HG02840 (cell line): ENCODE measurements around the gene CRYBB2.
"Not testable (repeated sequence)": the region's sequence is repeated elsewhere in the genome, so short reads cannot be mapped to it uniquely, and the experiment has no call there.

Experiments used
- ATAC-seq: cut with Tn5 transposase; IDR thresholded peaks from one replicate; pipeline ENCODE4 v1.9.1; 2021; ENCODE audit warnings: mild to moderate bottlenecking, moderate library complexity, moderate number of reproducible peaks; ENCODE audit not compliant: unreplicated experiment, low FRiP score

Gene CRYBB2, protein sequence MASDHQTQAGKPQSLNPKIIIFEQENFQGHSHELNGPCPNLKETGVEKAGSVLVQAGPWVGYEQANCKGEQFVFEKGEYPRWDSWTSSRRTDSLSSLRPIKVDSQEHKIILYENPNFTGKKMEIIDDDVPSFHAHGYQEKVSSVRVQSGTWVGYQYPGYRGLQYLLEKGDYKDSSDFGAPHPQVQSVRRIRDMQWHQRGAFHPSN

DNA sequence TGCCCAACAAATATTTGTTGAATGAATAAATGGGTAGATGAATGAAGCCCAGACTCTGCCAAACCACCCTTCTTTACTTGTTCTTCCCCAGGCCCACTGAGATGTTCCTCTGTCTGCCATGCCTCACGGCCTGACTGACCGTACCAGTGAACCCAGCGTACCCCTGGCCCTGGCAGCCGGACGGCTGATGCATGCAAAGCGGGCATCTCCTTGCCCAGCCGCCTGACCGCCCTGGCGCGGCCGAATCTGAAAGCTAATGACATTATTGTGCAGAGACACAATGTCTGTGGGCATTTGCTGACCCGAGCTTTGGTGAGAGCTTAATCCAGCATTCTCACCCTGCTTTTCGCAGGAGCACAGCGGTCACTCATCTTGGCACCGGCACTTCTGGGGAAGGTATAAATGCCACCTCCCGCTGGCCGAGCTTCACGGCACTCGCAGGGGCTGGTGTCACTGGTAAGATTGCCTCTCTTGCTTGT lies at the start of gene CRYBB2:
CRYBB2 (plus strand) TSS at position 429 of the 479 bp plus-strand sequence. CDS start 1,791 bp downstream, outside the sequence.
- no peak for ATAC-seq

DNA sequence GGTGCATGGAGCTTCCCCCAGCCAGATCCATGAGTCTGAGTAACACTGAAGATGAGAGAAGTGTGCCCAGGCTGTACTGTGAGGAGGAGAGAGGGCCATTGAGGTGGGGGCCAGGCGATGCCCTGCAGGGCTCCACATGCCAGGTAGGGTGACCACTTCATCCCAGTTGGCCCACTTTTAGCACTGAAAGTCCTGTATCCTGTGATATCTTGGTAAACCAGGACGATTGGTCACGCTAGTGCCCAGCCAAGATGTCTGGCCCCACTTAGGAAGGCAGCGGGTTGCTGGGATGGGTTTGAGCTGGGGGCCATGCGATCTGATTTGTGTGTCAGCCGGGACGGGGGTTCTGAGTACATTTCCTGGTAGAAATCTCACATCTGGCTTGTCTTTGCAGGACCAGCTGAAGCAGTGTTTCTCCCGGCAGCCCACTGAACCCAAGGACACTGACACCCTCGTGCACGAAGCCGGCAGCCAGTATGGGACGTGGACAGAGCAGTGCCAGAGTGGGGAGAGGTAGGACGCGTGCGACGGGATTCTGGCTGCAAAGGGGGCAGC lies 48.9 kb upstream of the CRYBB2 start:
- ATAC-seq = no peak

DNA sequence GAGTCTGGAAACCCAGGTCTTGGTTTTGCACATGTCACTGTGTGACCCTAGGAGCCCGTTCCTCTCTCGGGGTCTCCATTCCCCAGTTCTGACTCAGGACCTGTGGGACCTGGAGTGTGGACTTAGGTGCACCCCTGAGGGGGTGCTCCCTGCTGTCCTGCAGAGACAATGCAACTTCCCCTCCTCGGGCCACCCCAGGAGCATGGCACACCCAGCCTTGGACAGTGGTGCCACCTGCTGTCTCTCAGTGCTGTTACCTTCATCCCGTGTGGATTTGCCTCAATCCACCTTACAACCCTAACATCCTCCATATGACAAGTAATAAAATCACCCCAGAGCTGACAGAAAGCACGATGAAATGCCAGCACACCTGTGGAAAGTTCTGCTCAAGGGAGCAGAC lies 47.3 kb upstream of the CRYBB2 start:
- no peak for ATAC-seq

DNA sequence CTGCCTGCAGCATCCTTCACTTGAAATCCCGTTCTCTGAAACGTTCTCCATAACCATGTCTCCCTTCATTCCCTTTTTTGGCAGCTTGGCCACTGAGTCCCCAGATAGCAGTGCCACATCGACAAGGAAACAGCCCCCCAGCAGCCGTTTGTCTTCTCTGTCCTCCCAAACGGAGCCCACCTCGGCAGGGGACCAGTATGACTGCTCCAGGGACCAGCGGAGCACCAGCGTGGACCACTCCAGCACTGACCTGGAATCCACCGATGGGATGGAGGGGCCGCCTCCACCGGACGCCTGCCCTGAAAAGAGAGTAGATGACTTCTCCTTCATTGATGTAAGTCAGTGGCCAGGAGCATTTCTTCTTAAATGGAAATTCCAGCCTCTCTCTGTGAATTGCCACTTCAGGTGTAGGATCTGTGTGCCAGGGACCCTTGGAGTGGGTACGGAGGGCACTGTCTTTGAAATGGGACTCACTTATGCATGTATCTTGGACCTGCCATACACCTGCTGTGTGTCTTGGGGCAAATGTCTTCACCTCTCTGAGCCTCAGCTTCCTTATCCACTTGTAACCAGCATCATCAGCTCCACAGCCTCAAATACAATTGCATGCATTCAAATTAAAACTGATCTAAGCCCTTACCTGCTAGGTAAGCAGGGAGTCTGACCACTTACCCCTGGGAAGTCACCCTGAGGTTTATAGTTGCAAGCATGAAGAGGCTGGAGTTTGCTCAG lies 45.1 kb upstream of the CRYBB2 start:
- no peak for ATAC-seq

DNA sequence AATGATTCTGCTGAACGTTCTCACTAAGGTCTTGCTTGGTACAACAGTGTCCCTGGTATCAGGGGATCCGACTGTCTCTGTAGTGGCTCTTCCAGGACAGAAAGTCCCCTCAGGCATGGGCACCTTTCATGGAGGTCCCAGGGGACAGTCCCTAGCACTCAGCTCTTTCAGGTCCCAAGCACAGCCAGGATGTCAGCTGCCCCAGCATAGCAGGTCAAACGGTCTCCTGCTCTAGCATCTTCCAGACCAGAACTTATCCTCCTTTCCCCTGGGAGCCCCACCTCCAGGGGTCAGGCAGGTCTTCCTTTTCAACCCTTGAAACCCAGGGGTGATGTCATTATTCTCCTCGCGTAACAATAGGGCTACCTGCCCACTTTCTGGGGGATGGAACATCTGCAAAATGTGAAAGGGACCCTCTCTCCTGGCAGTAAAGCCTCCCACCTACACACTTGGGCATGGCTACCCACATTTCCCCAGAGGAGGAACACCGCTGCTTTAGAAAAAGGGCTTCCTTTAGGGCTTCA lies 44.5 kb upstream of the CRYBB2 start:
- ATAC-seq = no peak

DNA sequence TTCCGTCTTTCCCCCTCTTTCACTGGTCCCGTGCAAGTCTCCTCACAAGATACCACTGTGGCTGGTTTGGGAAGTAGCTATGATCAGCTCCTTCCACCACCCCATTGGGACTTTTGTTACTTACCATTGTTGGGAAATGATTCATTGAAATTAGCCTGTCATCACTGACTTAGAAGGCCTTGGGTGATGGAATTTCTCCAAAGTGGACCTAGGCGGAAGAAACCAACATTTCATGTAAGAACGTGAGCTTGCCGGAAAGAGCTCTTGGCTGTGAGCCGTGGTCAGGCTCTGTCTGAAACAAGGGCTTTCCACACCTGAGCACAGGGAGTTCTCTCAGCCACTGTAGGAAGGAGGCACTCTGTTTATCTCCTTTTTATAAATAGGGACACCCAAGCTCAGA lies 43.3 kb upstream of the CRYBB2 start:
- ATAC-seq = no peak

DNA sequence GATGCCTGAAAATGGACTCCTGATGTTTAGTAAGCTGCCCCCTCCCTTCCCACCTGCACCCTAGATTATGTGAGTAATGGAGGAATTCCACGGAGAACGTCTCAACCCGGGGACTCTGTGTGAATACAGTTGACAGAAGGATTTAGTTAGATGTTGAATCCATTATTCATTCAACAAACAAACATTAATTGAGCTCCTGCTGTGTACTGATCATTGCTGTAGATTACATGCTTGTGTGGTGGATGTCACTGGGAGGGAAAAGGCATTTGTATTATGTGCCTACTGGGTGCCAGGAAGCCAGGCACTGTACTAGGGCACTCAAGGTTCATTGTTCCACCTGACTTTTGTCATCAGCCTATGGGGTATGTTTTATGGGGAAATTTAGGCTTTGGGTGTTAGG lies 42.6 kb upstream of the CRYBB2 start:
- ATAC-seq = no peak

DNA sequence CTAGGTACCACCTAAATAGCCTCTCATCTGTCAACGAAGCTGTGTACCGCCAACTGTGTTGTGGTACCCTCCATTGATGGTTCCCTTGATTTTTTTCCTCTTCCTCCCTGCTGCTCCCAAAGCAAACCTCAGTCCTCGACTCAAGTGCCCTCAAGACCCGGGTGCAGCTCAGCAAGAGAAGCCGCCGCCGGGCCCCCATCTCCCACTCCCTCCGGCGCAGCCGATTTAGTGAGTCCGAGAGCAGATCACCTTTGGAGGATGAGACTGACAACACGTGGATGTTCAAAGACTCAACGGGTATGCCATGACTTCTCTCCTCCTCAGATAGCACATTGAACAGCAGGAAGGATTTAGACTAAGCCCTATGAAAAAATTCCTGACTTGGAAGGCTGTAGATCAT lies 42.2 kb upstream of the CRYBB2 start:
- no peak for ATAC-seq

DNA sequence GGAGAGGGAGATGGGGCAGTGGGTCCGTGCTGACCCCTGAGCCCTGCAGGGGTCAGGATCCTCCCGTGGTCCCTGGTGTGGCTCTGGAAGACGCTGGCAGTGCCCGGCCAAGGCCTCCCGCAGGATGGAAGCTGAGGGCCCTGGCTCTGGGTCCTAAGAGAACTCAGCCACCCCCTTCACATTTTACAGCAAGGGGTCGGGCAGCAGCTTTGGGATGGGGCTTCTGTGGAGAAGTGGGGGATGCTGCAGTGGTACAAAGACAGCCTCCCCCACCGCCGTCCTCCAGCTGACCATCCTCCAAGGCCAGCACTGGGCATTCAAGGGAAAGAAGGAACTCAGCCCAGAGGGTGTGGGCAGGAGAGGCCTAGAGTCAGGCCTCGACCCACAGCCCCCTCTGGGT lies 41.5 kb upstream of the CRYBB2 start:
- no peak for ATAC-seq

DNA sequence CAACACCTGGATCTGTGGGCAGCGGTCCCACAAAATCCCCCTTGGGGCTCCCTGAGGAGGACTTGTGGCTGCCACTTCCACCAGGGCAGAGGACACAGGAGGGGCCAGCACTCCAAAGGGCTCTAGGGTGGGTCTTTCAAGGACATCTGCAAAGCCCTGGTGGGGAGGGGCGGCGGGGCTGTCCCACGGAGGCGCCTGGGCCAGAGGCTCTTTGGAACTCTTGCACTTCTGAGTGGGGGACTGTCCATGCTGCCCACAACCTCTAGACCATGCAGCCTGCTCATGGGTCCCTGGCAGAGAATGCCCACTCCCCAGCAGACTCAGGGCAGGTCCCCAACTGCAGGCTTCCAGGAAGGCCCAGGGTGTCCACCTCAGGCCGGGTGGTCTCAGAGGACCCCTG lies 41.1 kb upstream of the CRYBB2 start:
- ATAC-seq = not testable (repeated sequence)

DNA sequence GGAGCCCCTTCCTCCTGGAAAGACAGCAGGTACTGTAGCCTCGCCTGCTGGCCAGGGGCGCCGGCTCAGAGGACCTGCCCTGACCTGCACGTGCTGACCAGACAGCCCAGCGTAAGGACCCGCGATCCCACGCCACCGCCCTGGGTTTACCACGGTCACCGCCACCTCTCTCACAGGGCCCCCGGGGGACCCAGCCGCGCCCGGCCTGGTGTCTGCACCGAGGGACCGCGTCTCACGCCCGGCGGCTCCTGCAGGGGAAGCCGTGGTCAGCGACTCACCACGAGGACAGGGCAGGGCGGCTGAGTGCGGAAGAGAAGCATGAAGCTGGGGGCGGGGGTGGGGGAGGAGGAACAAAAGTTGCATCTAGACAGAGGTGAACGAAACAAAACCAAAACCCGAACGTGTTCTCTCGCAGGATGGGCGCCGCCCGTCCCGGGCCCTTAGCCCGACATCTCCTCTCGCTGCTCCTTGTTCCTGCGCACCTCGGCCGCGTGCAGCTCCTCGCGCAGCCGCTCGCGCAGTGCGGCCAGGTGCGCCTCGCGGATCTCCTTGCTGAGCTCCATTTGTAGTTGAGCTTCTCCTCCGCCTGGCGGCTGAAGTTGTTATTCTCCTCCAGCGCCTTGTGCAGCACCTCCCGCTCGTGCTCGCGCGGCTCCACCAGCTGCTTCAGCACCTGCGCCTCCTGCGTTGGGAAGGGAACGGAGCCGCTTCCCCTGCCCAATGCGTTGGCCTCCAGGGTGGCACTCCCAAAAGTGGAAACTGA lies 40.4 kb upstream of the CRYBB2 start:
- ATAC-seq = not testable (repeated sequence)

DNA sequence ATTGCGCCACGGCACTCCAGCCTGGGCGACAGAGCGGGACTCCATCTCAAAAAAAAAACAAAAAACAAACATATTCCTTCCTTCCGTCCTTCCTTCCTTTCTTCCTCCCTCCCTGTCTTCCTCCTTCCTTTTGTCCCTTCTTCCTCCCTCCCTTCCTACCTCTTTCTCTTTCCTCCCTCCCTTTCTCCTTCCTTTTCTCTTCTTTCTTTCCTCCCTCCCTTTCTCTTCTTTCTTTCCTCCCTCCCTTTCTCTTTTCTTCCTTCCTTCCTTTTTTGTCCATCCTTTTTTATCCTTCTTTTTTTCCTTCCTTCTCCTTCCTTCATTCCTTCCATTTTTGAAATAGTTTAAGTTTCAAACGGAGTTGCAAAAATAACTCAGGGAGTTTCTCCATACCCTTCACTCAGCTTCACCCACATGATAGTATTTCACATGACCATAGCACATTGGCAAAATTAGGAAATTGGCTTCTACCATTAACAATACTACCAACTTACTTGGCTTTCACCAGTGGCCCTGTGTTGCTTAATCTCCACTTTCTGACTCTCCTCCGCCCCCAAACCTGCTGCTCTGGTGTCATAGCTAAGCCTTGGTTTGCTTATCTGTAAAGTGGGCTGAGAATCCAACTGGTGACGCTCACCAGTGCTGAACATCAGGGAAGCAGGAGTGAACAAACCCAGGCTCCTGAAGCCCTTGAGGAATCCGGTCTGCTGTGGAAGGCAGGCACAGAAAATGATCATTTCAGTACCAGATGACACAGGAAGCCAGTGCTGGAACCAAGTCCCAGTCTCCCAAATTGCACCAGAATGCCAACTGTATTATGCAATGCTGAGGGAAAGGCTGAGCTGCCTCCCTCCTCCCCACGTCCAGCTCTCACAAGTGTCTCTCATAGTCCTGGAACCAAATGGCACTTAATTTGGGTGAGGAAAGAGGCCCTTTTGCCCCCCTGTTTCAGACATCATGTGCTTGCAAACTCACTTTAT lies 37.0 kb upstream of the CRYBB2 start:
- ATAC-seq = no peak

DNA sequence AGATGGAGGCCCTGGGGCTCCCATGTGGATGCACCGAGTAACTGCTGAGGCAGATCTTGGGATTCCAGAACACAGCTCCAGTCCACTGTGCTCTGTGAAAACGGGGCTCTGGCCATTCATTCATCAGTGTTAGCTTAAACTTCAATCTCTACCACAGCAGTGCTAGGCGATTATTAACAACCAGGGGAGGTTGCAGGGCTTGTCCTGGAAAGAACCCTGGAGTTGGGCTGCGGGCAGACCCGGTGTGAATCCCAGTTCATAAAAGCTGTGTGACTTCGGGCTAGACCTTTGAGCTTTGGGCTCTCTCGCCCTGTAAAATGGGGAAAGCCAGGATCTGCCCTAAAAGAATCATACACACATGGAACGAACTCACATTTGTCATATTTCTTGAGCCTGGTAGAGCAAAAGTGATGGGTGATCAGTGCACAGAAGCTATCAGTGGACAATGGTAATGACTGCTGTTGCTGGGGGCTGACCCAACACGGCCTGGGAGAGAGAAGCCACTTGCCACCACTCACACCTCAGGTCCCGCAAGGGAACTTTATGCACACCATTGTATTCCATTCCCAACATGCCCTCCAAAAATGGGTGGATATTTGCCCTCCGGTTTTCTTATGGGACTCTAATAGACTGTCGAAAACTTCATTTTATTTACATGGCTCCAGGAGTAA lies 35.4 kb upstream of the CRYBB2 start:
- ATAC-seq = no peak

DNA sequence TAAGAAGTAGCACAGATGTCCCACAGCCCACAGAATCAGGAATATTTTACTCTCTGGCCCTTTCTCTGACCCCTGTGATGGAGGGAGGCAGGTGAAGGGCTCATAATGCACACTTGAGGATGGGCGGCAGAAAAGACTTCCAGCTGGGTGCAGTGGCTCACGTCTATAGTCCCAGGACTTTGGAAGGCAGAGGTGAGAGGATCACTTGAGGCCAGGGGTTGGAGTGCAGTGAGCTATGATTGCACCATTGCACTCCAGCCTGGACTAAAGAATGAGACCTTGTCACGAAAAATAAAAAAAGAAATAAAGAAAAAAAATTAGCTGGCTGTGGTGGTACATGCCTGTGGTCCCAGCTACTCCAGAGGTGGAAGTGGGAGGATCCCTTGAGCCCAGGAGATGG lies 33.3 kb upstream of the CRYBB2 start:
- ATAC-seq = no peak

DNA sequence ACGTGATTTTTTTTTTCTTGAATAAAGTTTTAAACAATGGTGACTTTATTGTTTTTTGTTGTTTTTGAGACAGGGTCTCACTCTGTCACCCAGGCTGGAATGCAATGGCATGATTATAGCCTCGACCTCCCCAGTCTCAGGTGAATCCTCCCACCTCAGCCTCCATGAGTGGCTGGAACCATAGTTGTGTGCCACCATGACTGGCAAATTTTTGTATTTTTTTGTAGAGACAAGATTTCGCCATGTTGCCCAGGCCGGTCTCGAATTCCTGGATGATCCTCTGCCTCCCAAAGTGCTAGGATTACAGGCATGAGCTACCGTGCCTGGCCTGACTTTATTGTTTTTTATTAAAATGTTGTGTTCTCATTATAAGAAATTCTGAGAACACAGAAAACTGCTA lies 32.0 kb upstream of the CRYBB2 start:
- ATAC-seq = no peak

DNA sequence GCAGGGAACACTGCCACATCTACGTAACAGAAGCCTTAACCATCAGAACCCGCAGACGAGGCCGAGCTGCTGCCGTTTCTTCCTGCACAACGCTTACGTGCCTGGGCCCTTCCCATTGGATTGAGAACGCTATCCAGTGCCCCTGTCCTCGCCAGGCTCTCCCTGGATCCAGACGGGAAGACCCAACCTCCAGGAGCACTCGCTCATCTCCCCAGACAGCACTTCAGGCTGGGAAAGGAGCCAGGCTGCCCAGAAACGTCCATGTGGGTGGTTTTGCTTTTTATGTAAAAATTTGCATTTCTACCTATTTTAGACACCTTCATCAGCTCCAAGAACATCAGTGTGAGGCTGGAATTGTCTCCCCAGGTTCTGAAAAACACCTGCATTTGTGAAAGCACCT lies 27.0 kb upstream of the CRYBB2 start:
- ATAC-seq = no peak

DNA sequence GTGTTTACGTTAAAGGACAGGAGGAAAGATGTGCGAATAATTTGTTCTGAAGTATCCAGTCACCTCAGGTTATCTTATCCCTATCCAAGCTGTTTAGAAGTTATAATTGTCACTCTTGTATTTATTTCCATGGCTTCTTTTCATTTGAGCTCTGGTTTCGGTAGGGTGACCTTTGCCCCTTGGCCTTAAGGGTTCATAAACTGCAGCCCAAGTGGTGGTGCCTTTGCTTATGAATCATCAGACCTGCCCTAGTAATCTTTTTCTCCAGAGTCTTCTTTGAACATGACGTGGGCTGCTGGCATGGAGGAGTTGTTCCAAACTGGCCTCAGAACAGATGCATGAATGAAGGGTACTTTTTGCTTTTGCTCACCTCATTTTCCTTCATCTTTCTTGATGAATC lies 26.3 kb upstream of the CRYBB2 start:
- no peak for ATAC-seq

DNA sequence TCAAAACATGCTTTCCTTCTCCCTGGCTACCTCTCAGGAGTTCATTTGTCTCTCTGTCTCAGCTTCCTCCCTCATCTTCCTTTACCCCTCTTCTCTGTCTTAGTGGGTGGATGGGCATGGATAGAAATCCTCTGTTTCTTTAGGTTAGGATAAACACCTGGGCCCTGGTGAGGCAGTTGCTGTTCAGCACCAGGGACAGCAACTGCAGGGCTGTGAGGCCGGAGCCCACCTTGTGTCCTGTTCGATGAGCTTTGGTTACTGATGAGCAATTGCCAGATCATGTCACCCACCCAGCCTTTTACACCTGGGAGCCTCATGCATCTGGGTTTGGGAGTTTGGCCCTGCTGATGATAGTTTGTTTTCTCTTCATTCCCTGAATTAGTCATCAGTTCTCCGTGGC lies 25.9 kb upstream of the CRYBB2 start:
- ATAC-seq = no peak

DNA sequence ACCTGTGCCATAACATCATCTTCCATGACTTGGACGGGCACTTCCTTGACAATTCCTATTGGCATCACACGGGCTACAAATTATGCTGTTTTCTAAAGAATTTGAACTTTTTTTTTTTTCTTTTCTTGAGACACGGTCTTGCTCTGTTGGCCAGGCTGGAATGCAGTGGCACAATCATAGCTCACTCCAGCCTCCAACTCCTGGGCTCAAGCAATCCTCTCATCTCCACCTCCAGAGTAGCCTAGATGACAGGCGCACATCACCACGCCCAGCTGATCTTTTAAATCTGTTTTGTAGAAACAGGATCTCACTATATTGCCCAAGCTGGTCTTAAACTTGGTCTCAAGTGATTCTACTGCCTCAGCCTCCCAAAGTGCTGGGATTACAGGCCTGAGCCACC lies 23.1 kb upstream of the CRYBB2 start:
- no peak for ATAC-seq
